ENCODE measurements around the gene THBS2.
"Not testable (repeated sequence)": the region's sequence is repeated elsewhere in the genome, so short reads cannot be mapped to it uniquely, and the experiment has no call there.

The THBS2 gene

DNA sequence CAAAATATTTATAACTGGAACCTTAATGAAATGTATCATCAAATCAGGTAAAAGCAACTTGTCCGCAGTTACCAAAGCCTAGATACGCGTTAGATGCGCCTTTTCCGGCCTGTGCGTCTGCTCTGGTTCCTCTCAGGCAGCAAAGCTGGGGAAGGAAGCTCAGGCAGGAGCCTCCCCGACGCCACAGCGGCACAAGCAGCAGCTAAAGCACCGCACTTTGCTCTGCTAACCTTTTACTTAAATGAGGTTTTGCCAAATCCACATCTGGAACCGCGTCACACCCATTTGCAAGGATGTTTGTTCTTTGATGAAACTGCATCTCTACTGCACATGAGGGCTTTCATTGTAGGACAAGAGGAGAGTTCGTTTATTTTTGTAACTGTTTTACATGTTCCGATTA lies 36.8 kb downstream of the THBS2 start:
- Histone ChIP-seq H3K4me2 (no peak overlapping the region), H3K27me3 (ENCODE audit: insufficient read depth, low read depth) (no peaks in the 10 kb centered on the region), H3K9ac (no peak overlapping the region), H3K27ac (no peak overlapping the region), H3K4me1 (ENCODE audit: low read depth, poor library complexity, severe bottlenecking) (peaks cover 4% of the 10 kb centered on the region), H2AFZ (ENCODE audit: low read depth) (no peak overlapping the region), H3K36me3 (ENCODE audit: insufficient read depth) (no peaks in the 10 kb centered on the region), H3K79me2 (ENCODE audit: insufficient read depth, low read depth) (no peaks in the 10 kb centered on the region), H4K20me1 (ENCODE audit: insufficient read depth) (no peaks in the 10 kb centered on the region), H3K4me3 (IDR thresholded peaks at IDR 0.05; ENCODE audit: insufficient read depth, low read depth, low read length) (no peak overlapping the region)
- TF ChIP-seq, protein P1, sequence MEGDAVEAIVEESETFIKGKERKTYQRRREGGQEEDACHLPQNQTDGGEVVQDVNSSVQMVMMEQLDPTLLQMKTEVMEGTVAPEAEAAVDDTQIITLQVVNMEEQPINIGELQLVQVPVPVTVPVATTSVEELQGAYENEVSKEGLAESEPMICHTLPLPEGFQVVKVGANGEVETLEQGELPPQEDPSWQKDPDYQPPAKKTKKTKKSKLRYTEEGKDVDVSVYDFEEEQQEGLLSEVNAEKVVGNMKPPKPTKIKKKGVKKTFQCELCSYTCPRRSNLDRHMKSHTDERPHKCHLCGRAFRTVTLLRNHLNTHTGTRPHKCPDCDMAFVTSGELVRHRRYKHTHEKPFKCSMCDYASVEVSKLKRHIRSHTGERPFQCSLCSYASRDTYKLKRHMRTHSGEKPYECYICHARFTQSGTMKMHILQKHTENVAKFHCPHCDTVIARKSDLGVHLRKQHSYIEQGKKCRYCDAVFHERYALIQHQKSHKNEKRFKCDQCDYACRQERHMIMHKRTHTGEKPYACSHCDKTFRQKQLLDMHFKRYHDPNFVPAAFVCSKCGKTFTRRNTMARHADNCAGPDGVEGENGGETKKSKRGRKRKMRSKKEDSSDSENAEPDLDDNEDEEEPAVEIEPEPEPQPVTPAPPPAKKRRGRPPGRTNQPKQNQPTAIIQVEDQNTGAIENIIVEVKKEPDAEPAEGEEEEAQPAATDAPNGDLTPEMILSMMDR (conservative IDR thresholded peaks at IDR 0.05; ENCODE audit: low read depth, low read length), result no peak

DNA sequence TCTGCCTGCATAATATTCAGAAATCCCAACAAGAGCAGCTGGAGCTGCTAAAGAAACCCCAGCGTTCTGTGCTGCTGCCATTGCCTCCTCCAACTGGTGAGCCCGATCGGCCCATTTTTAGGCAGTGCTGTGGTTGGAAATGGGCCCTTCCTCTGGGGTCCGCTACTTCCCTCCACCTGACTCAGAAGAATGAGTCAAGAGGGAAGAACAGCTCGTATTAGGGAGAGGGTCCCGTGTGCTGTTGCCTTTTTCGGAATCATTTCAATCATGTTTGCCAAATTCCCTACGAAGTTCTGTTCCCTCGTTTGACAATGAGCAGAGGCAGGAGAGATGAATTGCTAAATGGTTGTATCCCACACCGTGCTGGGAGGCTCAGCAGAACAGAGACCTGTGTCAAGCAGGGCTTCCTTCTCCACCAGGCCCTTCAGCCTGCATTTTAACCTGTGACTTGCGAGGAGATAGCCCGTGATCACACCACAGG lies 38.4 kb downstream of the THBS2 start:
- Histone ChIP-seq H2AFZ (ENCODE audit: low read depth) (no peak overlapping the region), H3K27me3 (ENCODE audit: insufficient read depth, low read depth) (no peaks in the 10 kb centered on the region), H3K9ac (no peak overlapping the region), H3K36me3 (ENCODE audit: insufficient read depth) (no peaks in the 10 kb centered on the region), H3K27ac (no peak overlapping the region), H3K4me2 (no peak overlapping the region), H3K4me1 (ENCODE audit: low read depth, poor library complexity, severe bottlenecking) (peaks cover 4% of the 10 kb centered on the region), H3K4me3 (IDR thresholded peaks at IDR 0.05; ENCODE audit: insufficient read depth, low read depth, low read length) (no peak overlapping the region), H4K20me1 (ENCODE audit: insufficient read depth) (no peaks in the 10 kb centered on the region), H3K79me2 (ENCODE audit: insufficient read depth, low read depth) (no peaks in the 10 kb centered on the region)
- TF ChIP-seq, protein P1 (conservative IDR thresholded peaks at IDR 0.05; ENCODE audit: low read depth, low read length), result no peak

DNA sequence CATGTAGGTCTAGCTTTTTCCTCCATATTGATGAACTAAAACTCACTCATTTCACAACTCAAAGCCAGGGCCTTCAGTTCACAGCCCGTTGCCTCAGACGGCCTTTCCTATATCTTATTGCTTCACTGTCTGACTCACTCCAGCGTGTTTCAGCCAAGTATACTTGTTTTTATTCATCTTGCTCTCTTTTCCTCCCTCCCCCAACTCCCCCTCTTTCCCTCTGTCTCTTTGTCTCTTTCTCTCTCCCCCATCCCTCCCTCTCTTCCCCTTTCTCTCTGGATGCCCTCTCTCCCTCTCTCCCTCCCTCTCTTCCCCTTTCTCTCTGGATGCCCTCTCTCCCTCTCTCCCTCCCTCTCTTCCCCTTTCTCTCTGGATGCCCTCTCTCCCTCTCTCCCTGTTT lies 38.9 kb downstream of the THBS2 start:
- H3K4me3 ChIP-seq (IDR thresholded peaks at IDR 0.05; ENCODE audit: insufficient read depth, low read depth, low read length); H3K79me2 ChIP-seq (ENCODE audit: insufficient read depth, low read depth); H3K36me3 ChIP-seq (ENCODE audit: insufficient read depth); H3K4me2 ChIP-seq; H2AFZ ChIP-seq (ENCODE audit: low read depth); H3K27ac ChIP-seq; H3K4me1 ChIP-seq (ENCODE audit: low read depth, poor library complexity, severe bottlenecking); H4K20me1 ChIP-seq (ENCODE audit: insufficient read depth); H3K9ac ChIP-seq; H3K27me3 ChIP-seq (ENCODE audit: insufficient read depth, low read depth): not testable (repeated sequence)

DNA sequence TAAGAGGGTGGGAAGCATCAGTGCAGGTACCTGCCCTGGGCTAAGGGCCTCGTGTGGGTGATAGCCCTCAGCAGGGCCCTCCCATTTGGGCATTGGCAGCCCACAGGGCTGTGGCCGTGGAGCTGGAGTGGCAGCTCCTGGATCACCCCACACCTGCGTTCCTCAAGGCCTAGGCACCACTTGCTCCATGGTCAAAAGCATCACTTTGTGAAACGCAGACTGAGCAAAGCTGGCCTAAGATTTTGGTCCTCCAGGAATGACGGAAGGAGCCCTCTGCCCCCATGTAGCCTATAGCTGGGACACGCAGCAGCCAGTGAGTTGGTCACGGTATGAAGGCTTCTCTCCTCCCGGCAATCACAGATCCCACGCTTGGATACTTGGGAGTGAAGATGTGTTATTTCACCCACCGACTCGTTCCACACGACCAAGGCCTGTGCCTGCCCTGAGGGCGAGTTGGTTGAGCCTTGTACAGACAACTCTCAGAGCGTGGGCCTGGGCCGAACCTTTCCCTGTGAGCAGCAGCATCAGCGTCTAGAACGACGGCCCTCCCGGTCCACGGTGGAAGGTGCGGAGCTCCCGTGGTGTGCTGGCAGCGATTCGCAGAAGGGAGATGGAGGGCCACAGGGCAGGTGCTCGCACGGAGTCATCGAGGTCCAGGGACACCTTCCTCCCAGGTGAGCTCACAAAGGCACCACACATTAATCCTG lies 39.7 kb downstream of the THBS2 start:
- Histone ChIP-seq H3K27ac (no peak overlapping the region), H3K79me2 (ENCODE audit: insufficient read depth, low read depth) (no peaks in the 10 kb centered on the region), H3K4me2 (no peak overlapping the region), H3K27me3 (ENCODE audit: insufficient read depth, low read depth) (no peaks in the 10 kb centered on the region), H3K36me3 (ENCODE audit: insufficient read depth) (no peaks in the 10 kb centered on the region), H3K4me3 (IDR thresholded peaks at IDR 0.05; ENCODE audit: insufficient read depth, low read depth, low read length) (no peak overlapping the region), H4K20me1 (ENCODE audit: insufficient read depth) (no peaks in the 10 kb centered on the region), H3K9ac (no peak overlapping the region), H2AFZ (ENCODE audit: low read depth) (peak overlapping the region; percentile 86; the same call in 1 of the 2 replicates), H3K4me1 (ENCODE audit: low read depth, poor library complexity, severe bottlenecking) (peaks cover 4% of the 10 kb centered on the region)
- TF ChIP-seq, protein P1 (conservative IDR thresholded peaks at IDR 0.05; ENCODE audit: low read depth, low read length), result no peak
